ACHN (cell line): Measurements from ENCODE around the gene CC2D1B.

Experiments used
- DNase-seq: peaks from one replicate; pipeline ENCODE4 v3.0.0-alpha.2; 2015
- in situ Hi-C: cut with HindIII; loops from 2 replicates; pipeline ENCODE4 v1.10.0; 2017; ENCODE audit warnings: low sequenced_read_pairs, low pct_ligation_motif_present, low pct_unique_long_range_greater_than_20kb

CC2D1B gene

DNA sequence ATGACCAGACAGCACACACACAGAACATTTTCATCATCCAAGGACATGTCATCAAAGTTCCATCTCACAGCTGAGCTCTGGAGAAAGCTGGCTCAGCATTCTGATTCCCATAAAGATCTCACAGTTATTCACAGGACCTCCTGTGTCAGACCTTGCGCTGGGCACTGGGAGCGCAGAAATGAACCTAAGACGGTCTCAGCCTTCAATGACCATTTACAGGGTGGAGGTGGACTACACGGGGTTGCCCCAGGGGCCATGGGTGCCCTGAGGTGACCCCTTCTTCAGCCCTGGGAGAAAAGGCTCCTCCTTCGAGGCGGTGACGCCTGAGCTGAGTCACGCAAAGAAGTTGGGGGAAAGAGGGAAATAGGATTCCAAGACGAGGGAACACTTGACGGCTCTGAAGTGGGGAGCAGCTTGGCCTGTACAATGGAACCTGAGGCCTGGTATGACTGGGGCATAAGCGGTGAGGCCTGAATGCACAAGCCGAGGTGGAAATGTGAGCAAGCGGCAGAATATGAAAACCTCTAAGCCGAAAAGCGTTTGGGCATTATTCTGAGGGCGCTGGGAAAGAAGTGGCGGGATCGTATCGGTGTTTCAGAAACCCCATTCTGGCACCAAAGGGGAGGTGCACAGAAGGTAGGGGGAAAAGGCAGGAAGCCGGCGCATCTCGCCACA is 797 bp downstream of the CC2D1B start:
- DNase-seq, result peak; percentile 68
- in situ Hi-C loops, result no loop called here

- in situ Hi-C loops, result no loop called here
- DNase-seq, result no peak
Observed at GRCh38 chr1:52364235-52364839, 1.7 kb downstream of the CC2D1B start.

DNA sequence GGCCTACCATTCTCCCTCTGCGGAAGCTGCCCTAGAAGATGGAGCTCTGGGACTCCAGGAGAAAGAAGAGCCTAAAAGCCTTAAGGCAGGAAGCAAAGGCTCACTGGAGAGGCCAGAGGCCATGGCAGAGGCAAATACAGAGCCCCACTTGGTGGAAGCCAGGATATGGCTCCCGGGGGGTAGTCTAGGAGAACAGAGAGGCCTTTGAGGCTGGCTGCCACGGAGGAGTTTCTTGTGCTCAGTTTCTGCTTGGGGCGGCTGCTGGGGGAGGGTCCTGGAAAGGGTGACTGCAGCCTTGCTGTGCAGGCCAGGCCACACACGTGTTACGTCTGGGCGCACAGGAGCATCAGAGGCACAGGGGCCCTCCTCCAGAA is 5.4 kb downstream of the CC2D1B start:
- DNase-seq, result no peak
- in situ Hi-C loops, result no loop called here

- no peak for DNase-seq
- in situ Hi-C loops, result no loop called here
Observed at GRCh38 chr1:52359676-52360594, 6.1 kb downstream of the CC2D1B start.

GRCh38 chr1:52358851-52359497 is 7.0 kb downstream of the CC2D1B start:
- in situ Hi-C loops, result no loop called here
- no peak for DNase-seq

DNA sequence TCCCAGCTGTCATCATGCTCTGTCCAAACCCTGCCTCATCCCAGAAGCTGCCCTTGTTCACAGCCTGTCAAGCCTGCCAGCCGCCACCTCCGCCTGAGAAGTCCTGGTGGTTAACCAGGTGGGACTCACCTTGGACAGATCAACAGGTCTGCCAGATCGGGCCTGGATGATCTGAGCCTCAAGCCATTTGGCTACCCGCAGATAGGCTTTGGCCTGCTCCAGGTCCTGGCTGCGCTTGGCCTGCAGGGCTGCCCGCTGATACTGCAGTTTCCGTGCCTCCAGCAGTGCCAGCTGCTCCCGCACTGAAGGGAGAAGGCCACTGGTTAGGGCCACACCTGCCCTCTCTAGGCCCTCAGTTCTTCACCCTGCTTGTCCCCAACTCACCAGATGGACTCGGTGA is 8.6 kb downstream of the CC2D1B start:
- no peak for DNase-seq
- in situ Hi-C loops, result no loop called here

DNA sequence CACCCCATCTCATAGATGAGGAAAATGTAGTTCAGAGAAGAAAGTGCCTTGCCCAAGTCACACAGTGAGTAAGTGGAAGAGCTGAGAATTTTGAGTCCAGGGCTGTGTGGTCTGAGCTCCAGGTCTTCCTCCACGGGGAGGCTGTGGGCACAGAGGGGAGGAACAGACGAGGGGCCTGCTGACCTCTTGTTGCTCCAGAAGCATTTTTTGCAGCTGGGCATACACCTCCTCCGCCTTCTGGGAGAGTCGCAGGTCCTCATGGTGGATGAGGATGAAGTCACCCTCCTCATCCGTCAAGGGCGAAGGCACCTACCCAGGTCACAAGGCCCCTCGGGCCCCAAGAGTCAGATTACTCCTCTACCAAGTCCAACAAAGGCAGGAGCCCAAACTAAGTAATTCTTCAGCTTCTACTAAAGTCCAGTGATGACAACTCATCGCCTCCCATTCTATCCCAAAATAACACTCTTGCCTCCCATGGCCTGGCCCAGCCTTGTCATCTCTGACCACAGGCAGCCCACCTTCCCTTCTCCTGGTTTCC is 9.1 kb downstream of the CC2D1B start:
- in situ Hi-C loops, result no loop called here

DNA sequence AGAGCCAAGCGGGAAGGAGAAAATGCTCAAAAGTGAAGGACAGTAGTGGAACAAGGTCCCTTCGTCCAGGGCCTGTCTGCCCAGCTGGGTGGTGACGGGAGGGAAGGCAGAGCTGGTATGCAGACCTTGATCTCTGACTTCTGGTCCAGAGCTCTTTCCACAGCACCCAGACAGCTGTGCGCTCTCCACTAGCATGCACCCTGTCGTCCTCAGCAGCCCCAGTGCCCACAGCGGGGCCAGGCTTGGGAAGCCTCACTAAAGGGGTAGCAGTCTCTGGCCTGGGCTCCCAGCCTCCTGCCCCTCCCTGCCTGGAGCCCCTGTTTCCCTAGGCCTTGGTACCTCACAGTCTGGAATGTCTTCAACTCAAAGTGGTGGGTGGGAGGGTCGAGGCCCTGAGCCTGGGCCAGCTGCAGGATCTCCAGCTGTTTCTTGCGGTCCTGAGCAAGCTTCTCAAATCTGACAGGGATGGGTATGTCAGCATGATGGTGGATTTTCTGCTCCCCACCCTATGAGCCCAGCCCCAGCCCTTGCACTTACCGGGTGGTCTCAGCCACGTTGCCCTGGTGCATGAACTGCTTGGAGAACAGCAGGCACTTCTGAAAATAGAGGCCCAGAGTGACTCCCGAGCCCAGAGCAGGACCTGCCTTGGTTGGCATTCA is 10.0 kb downstream of the CC2D1B start:
- no peak for DNase-seq
- in situ Hi-C loops, result no loop called here

More for the DNA sequence above, 9.1 kb downstream of the CC2D1B start:
- DNase-seq, result no peak

DNA sequence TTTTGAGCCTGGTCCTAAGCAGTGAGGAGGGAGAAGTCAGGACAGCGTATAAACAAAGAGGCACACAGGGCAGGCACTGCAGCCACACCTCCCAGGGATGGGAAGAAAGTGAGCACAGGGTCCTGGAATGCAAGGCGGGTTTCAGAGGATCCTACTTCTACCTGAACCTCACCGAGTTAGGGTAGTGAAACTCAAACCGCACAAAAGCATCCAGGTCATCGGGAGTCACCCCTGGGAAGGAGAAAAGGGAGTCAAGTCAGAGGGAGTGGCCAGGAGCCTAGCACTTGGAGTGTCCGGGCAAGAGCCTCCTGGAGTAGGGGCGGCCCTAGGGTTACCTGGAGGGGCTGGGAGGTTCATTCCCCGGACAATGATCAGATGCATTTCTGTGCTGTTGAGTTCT is 10.6 kb downstream of the CC2D1B start:
- no peak for DNase-seq
- in situ Hi-C loops, result no loop called here

DNA sequence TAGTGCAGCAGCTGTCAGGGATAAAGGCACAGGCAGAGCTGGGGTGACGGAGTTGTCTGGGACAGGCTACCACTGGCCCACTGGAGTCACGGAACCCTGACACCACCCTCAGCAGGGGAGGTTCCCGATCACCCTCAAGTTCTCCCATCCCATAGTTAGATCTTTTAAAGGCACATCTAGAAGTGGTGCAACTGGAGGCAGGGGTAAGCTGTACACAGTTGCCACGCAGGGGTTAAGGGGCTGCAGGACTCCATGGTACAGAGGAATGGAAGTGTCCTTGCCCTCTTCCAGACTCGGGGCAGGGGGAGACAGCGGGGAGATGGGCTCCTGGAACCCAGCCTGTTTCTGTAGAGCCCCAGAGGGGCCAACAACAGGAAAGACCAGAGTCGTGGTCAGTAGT is 13.3 kb downstream of the CC2D1B start:
- in situ Hi-C loops, result no loop called here
- DNase-seq, result no peak

DNA sequence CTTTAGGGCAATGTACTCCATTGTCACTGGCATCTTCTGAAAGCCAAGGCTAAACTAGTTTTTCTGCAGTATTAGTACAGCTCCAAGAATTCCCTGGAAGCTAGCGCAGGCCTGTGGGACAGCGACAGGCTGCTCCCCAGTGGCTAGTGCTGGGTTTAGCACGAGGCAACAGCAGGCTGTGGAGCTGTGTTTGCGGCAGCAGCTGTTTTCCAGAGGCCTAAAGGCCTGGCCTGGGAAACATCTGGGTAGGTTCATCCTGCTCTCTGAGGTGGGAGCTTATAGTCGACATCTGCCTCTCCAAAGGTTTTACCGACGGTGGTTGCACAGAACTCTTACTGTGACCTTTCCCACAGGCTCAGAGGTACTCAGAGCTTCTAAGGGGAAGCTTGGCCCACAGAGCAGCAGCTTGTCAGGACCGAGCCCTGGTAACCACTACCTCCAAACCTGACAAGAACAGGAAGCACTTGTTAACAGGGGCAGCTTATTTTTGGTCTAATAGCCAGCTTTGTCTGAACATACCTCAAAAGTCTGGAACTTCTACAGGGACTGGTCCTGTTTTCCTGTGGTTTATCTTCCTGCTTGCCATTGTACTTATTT is 17.2 kb downstream of the CC2D1B start:
- in situ Hi-C loops, result no loop called here
- DNase-seq, result peak; percentile 26

GRCh38 chr1:52346653-52347052 is 19.4 kb downstream of the CC2D1B start:
- no peak for DNase-seq
- in situ Hi-C loops, result no loop called here

GRCh38 chr1:52345252-52345651 is 20.8 kb downstream of the CC2D1B start:
- in situ Hi-C loops, result no loop called here
- DNase-seq, result no peak

DNA sequence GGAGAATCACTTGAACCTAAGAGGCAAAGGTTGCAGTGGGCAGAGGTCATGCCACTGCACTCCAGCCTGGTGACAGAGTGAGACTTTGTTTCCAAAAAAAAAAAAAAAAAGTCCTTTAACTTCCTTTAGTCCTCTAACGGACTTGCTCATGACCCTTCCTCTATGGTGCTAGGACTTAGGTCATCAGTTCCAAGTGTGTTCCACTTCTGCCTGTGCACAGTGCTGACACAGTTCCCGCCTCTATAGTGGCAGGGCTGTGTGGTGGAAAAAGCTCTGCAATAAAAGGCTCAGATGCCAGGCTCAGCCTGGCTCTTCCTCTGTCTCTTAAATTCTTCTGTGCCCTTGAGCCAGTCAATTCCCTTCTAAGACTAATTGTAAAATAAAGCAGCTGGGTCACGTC is 22.0 kb downstream of the CC2D1B start:
- no peak for DNase-seq
- in situ Hi-C loops, result no loop called here

DNA sequence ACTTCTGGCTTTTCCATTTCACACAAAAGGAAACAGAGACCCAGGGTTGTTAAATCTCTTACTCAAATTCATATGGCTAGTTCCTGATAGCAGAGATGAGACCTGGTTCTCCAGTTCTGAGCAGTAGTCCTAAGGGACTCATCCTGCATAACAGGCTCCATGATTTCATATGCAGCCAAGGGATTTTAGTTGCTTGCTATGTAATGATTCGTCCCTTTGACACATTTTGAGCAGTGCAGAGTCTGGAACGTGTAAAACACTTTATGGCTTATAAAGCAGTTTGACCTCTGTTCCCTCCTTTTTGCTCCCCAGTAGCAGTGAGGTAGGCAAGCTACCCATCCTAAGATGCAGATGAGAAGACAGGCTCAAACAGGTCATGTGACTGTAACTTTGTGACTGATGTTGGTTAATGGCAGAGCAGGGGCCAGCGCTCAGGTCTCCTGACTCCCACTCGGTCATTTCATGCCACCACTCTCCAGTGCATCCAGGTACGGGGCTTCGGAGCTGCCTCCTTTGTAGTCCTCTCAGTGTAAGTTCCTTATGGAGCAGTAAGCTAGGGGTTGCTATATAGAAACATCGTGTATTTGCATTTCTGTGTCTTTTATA is 24.2 kb downstream of the CC2D1B start:
- DNase-seq, result no peak
- in situ Hi-C loops, result no loop called here

DNA sequence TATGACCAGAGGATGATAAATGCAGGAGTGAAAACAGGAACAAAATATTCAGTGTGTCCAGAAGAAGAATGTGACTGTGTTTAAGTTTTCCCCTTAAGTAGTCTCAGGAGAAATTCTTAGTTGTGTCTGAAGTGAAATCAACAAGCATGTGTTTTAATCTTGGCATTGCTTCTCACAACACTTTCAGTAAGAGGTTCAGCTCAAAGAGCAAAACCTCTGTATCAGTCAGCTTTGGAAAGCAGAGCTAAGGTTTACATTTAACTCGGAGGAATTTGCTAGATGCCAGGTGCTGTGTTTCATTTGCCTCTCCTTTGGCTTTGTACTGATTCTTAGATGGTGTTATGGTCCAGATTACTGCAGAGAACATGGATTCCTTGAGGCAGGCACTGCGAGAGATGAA is 28.6 kb downstream of the CC2D1B start:
- no peak for DNase-seq
- in situ Hi-C loops, result no loop called here

- DNase-seq, result no peak
Observed at GRCh38 chr1:52334906-52335528, 31.0 kb downstream of the CC2D1B start.

More at GRCh38 chr1:52334906-52335528, 31.0 kb downstream of the CC2D1B start:
- in situ Hi-C loops, result no loop called here
